Loucy (cell line): ENCODE data around the gene PFN3.

Source experiments
- H2AFZ ChIP-seq: fragments of 200-600 bp; sonication (generic); 2 replicates; pipeline ENCODE4 v1.6.0; 2016; ENCODE audit warnings: antibody characterized with exemption, mild to moderate bottlenecking, low read length, moderate library complexity
- H3F3A ChIP-seq: fragments of 200-600 bp; 2 replicates; pipeline ENCODE4 v1.6.0; 2016; ENCODE audit warnings: antibody characterized with exemption, low read depth, mild to moderate bottlenecking
- H3K27me3 ChIP-seq: fragments of 200-600 bp; sonication (generic); 2 replicates; pipeline ENCODE4 v1.6.1; 2014; ENCODE audit warnings: low read length, mild to moderate bottlenecking; ENCODE audit not compliant: insufficient read depth, poor library complexity, severe bottlenecking
- H3K36me3 ChIP-seq: fragments of 200-600 bp; sonication (generic); 2 replicates; pipeline ENCODE4 v1.6.1; 2016; ENCODE audit warnings: low read length; ENCODE audit not compliant: insufficient read depth
- H3K4me1 ChIP-seq: fragments of 200-600 bp; sonication (generic); 2 replicates; pipeline ENCODE4 v1.5.1; 2014; ENCODE audit warnings: low read length, mild to moderate bottlenecking; ENCODE audit not compliant: insufficient read depth, poor library complexity, severe bottlenecking
- H3K4me2 ChIP-seq: fragments of 200-600 bp; sonication (generic); 2 replicates; pipeline ENCODE4 v1.6.0; 2014; ENCODE audit warnings: antibody characterized with exemption, low read length, low read depth, mild to moderate bottlenecking; ENCODE audit not compliant: poor library complexity, severe bottlenecking
- H3K4me3 ChIP-seq: fragments of 200-600 bp; sonication (generic); 2 replicates; pipeline ENCODE4 v1.5.1; 2014; ENCODE audit warnings: low read length, mild to moderate bottlenecking, mixed read lengths; ENCODE audit not compliant: poor library complexity, severe bottlenecking
- H3K79me2 ChIP-seq: fragments of 200-600 bp; sonication (generic); 2 replicates; pipeline ENCODE4 v1.6.1; 2014; ENCODE audit warnings: low read length; ENCODE audit not compliant: insufficient read depth
- H3K9ac ChIP-seq: fragments of 200-600 bp; sonication (generic); 2 replicates; pipeline ENCODE4 v1.6.0; 2014; ENCODE audit warnings: mild to moderate bottlenecking, low read depth, low read length, moderate library complexity; ENCODE audit not compliant: poor library complexity, severe bottlenecking
- H3K9me2 ChIP-seq: fragments of 200-600 bp; sonication (generic); replicated peaks from 2 replicates; pipeline ENCODE4 v1.6.1; 2016; ENCODE audit warnings: low read depth, low read length, mixed read lengths
- H3K9me3 ChIP-seq: fragments of 200-600 bp; sonication (generic); 2 replicates; pipeline ENCODE4 v1.6.1; 2014; ENCODE audit warnings: mild to moderate bottlenecking, antibody characterized with exemption, low read length, low read depth; ENCODE audit not compliant: insufficient read depth
- H4K20me1 ChIP-seq: fragments of 200-600 bp; sonication (generic); 2 replicates; pipeline ENCODE4 v1.6.0; 2014; ENCODE audit warnings: antibody characterized with exemption, low read length, mild to moderate bottlenecking; ENCODE audit not compliant: insufficient read depth, poor library complexity, severe bottlenecking
- CTCF ChIP-seq: fragments of 200-600 bp; sonication (generic); conservative IDR thresholded peaks from 2 replicates; pipeline ENCODE4 v1.5.1; 2014; ENCODE audit warnings: mild to moderate bottlenecking, antibody characterized with exemption, low read length
- EZH2phosphoT487 ChIP-seq: fragments of 200-600 bp; IDR thresholded peaks from 2 replicates; pipeline ENCODE4 v1.6.1; 2018; ENCODE audit warnings: antibody characterized with exemption, mild to moderate bottlenecking, moderate library complexity, borderline replicate concordance

Gene PFN3

GRCh38 chr5:177434437-177434836 is 34.0 kb upstream of the PFN3 start:
- Histone ChIP-seq H3K9ac (no peak overlapping the region), H3K36me3 (peaks cover 36% of the 10 kb centered on the region; the same call in 1 of the 2 replicates), H3K4me2 (no peak overlapping the region), H3K79me2 (peaks cover 35% of the 10 kb centered on the region), H3K9me3 (no peaks in the 10 kb centered on the region), H3K4me3 (no peak overlapping the region), H4K20me1 (peaks cover 7% of the 10 kb centered on the region), H3K4me1 (peaks cover 32% of the 10 kb centered on the region), H3K27me3 (no peaks in the 10 kb centered on the region), H3F3A (no peaks in the 10 kb centered on the region), H3K9me2 (no peaks in the 10 kb centered on the region), H2AFZ (no peak overlapping the region)
- no peak for TF ChIP-seq CTCF
- TF ChIP-seq EZH2phosphoT487: no peak

- TF ChIP-seq CTCF: no peak
- TF ChIP-seq EZH2phosphoT487: no peak
- H3F3A ChIP-seq: no peaks in the 10 kb centered on the region
- no peak overlapping the region for H3K9ac ChIP-seq
- no peak overlapping the region for H3K4me3 ChIP-seq
- peaks cover 42% of the 10 kb centered on the region for H3K79me2 ChIP-seq
- H4K20me1 ChIP-seq: peaks cover 10% of the 10 kb centered on the region
- no peak overlapping the region for H3K4me2 ChIP-seq
- peaks cover 38% of the 10 kb centered on the region for H3K4me1 ChIP-seq
- H3K9me3 ChIP-seq: no peaks in the 10 kb centered on the region
- no peaks in the 10 kb centered on the region for H3K9me2 ChIP-seq
- no peak overlapping the region for H2AFZ ChIP-seq
- H3K36me3 ChIP-seq: peaks cover 36% of the 10 kb centered on the region; the same call in 1 of the 2 replicates
- no peaks in the 10 kb centered on the region for H3K27me3 ChIP-seq
These were observed 33.3 kb upstream of the PFN3 start for GRCh38 chr5:177433658-177434217.

GRCh38 chr5:177432839-177433657 is 32.6 kb upstream of the PFN3 start:
- Histone ChIP-seq H3K4me1 (peaks cover 40% of the 10 kb centered on the region), H4K20me1 (peaks cover 16% of the 10 kb centered on the region), H2AFZ (no peak overlapping the region), H3K4me2 (peak overlapping the region; percentile 99), H3K9me2 (no peaks in the 10 kb centered on the region), H3K9me3 (no peaks in the 10 kb centered on the region), H3K4me3 (no peak overlapping the region), H3K79me2 (peaks cover 49% of the 10 kb centered on the region), H3K36me3 (peaks cover 36% of the 10 kb centered on the region; the same call in 1 of the 2 replicates), H3K9ac (peak overlapping the region; percentile 65), H3F3A (no peaks in the 10 kb centered on the region), H3K27me3 (no peaks in the 10 kb centered on the region)
- no peak for TF ChIP-seq EZH2phosphoT487
- no peak for TF ChIP-seq CTCF
